IPS-NIHi7 (cell line): ENCODE measurements around the gene TSC22D1.

Experiments
- DNase-seq: peaks from one replicate; pipeline ENCODE4 v3.0.0; 2012; ENCODE audit warnings: mixed read lengths; ENCODE audit errors: extremely low spot score

TSC22D1 gene

DNA sequence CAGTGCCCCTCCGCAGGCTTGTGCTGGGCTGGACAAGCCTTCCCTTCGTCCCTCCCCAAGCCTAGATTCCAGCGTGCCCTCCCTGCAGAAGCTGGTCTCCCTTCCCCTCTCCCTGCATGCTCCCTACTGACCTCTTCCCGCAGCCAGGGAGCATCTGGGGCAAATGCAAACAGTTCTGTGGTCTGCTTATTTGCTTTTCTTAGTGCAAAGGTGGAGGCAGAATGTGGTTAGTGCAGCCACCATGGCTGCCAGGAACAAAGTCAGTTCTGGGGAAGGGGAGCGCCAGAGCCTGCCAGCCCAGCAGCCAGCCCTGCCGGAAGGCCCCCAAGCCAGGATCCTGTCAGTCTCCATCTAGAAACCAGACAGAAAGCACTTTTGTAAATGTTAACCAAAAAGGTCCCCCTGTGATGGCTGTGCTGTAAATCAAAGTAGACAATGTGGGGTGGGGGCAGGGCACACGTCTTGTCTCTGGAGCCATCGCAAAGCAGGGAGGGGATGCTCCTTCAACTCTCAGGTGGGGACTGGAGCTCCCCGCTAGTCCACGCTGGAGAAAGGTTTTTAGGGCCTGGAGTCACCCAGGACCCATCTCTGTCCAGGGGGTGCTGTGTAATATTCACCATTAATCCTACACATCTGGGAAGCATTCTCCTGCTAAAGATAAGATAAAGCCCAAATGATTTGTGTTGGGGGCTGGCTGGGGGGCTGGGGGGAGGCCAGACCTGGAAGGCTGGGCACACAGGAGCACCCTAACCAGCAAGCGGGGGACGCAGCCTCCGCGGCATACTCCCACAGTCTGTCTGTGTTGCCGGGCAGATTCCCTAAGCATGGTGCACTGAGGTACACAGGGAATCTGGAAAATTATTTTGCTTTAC lies 171.6 kb downstream of the TSC22D1 start:
- peak; percentile 58 for DNase-seq

DNA sequence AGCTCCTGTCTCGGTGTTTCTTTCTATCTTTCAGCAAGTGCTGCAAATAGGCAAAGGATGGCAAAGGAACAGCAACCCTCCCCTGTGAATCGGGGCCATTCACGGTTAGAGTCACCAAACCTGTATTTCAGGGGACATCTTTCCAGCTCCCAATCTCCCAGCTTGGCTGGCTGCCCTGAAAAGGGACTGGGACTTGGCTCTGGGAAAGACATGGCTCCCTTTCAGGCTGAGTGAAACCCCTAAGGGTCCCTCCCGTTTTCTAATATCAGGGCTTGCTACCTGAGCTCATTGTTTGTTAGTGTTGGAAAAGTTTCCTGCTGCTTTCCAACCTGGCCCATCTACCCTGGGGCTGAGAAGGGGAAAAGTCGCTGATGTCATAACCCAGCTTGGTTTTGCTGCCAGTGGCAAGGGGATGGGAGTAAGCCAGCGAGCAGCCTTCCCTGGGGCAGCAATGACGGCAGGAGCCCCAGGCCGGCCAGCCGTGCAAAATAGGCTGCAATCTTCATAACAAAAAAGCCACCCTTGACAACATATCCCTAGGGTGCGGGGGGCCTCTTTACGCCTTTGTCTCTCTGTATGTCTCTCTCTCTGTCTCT lies 172.6 kb downstream of the TSC22D1 start:
- peak; percentile 39 for DNase-seq

DNA sequence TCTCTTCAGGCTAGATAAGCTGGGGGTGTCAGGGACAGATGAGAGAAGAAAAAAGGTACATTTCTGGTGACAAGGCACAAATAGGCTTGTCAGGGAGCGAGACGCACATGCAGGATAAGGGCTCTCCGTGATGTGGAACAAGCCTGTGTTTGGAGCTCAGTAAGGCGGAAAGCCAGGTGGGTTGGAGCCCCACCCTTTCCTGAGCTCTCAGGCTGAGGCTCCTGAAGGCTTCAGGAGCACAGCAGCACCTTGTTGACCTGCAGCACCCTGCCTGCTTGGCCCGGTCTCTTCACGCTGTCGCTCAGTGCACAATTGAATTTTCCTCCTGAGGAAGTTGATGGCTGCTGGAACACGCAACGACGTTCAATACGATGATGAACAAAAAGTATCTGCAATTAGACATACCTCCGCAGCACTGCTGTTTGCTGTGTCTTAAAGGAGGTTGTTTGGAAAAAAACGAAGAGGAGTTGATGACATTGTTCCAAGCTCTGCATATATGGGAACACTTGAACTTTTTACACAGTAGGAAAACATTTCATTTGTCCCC lies 173.2 kb downstream of the TSC22D1 start:
- DNase-seq: no peak

DNA sequence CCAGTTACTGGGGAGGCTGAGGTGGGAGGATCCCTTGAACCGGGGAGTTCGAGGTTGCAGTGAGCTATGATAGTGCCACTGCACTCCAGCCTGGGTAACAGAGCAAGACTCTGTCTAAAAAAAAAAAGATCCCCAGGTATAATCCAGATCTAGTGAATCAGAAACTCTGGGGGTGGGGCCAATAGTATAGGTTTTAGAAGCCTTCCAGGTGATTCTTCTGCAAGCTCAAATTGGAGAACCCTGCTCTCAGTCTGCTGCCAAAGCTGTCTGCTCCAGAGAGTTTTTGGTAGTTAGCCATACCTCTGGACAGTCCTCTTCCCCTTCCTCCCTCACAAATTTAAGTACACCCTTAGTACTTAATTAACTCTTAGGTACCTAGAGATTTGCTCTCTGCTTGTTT lies 174.6 kb downstream of the TSC22D1 start:
- no peak for DNase-seq

DNA sequence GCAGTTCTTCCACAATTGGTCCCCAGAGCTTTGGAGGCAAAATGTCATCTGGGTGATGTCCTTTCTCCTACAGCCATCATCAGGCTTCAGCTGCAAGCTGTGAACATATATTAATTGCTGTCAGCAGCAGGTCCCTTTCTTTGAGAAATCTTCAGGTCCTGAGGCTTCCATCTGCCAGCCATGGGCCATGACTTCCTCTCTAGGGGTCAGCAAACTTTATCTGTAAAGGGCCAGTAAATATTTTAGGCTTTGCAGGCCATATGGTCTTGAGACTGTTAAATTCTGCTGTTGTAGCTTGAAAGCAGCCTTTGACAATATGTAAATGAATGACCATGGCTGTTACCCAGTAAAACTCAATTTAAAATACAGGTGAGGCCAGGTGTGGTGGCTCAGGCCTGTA lies 175.4 kb downstream of the TSC22D1 start:
- DNase-seq: no peak

DNA sequence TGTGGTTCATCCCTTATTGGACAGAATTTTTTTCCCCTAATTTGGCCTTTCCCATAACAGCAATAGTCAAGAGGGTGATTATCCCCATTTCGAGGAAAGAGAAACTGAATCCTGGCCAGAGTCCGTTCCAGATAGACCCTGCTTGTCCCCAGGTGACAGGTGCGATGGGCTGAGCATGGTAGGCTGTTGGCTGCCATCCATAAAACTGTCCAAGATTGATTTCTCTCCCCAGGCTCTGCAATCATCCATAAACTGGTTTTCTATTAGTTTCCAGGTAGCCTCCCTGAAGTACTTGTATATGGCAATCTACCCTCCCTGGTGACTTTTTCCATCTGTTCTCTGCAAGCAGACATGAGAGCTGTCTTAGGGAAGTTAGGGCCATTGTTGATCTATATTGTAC lies 177.1 kb downstream of the TSC22D1 start:
- DNase-seq: no peak

DNA sequence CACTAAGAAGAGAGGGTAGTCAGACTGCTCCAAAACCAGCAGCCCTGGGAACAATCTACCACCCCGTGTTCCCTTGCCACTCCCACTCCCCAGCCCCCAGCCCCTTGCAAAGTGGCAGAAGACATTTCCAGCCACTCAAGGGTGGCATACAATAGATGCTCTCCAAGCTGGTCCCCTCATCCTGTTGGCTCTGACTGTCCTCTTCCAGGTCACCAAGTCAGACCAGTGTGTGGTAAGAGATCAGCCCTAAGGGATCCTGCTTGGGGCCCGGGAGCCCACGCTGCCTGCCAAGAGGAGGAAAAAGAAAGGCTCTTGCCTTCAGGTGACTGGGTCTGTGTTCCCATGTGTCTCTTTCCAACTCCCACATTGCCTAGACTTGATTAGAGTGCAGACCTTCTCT lies 177.5 kb downstream of the TSC22D1 start:
- no peak for DNase-seq

DNA sequence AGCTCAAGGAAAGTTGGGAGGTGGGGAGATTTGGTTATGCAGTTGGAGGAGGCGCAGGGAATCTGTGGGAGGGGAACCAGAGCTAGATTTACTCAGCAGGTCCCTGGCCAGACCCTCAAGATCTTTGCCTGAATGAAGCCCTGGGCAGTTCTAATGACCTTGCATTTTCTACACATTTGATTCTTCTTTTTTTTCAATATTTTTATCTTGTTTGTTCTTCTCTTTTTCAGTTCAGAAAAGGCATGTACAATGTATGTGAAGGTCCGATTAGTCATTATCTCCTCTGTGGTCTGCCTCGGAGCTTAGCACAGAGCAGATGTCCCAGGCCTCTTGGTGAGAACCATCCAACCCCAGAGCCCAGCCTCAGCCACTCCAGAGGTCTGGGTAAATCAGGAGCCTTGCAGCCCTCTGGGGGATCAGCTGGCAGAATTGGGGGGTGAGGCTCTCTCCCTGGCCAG lies 178.3 kb downstream of the TSC22D1 start:
- no peak for DNase-seq

DNA sequence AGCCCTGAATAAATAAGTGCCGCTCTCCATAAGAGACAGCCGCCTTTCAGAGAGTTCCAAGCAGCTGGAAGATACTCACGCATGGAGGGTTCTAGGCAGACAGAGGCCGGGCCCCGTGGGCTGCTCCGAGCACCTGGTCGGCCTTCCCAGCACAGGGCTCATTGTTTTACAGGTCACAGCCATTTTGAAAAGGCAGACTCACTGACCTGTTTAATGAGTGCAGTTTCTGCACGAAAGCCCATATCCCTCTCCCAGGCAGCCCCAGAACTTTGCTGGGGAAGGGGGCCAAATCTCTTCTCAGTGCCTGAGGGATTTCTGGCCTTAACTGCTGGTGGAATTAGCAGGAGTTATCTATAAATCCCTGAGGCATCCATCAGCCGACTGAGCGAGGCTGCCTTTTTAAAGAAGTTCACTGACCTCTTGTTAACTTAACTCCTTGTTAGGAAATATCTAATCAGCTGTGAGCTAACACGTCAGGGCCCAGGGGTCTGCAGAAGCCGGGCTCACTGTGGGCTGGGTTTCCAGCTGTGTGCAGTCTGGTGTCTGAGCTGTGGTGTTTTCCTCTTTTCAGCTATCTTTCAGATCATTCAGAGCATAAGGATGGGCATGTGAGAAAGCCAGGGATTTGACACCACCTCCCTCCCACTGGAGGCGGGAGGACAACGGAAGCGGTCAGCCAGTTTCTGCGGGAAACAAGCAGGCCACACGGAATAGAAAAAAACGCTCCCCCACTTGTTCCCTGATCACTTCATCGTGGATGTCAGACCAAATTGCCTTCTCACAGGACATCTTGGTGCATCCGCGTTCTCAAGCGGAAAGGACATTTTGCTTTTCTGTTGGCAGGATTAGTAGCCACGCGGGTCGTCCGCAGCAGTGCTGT lies 179.2 kb downstream of the TSC22D1 start:
- peak; percentile 37 for DNase-seq

DNA sequence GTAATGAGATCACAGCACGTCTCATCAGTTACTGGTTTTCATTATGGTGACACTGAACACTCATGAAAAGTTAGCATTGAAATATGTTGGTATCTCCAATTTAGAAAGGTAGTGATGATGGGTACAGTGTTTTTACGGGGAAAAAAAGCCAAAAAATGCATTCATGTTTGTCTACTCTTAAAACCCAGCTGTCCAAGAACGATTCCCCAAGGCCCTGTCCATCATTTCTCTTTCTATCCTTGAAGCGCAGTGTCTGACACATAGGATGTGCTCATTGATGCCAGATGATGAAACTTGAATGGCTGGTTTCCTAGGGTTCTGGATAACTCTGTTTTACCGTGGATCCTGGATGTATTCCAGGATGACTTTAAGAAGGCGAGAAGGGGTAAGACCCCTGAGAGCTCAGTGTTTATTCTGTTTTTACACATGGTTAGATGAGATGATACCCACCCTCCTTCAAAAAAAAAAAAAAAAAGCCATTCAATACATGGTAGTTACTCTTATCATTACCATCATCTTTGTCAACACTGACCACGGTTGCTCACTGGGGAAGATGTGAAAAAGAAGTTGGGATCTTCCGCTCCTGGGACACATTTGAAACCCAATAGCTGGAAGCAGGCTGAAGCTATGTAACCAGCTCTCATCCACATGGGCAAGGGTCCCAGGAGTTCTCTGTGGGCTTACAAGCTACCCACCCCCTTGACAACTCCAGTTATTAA lies 180.0 kb downstream of the TSC22D1 start:
- no peak for DNase-seq

DNA sequence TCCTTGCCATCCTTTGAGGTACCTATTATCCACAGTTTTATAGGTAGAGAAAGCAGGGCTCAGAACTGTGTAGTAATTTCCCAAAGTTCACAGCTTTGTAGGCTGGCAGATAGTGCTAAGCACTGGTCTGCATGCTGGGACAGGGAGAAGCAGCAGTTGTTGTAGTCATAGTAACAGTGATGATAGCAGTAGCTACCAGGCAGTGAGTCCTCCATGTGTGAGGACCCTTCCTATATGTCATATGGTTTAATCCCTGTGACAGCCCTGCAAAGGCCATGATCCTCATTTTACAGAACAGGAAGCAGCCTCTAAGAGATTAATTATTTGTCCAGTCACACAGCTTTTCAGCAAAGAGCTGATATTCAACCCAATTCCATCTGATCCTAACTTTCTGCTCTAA lies 181.5 kb downstream of the TSC22D1 start:
- DNase-seq: no peak

DNA sequence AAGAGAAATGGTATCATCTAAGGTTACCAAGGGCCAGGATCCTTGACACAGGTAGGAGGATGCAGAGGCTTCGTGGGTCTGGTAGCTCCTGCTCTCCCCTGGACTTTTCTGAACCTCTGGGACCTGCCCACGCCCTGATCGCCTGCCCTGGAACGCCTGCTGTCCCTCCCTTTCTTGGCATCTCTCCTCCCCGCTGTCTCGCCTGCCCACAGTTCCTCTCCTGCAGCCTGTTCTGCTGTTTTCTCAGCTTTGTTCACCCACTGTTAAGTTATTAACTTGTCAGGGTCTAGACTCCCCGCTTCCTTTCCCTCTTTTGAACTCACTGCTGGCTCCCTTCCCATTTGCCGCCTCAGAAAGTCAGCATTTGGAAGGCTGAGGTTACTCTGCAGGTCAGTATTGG lies 182.7 kb downstream of the TSC22D1 start:
- no peak for DNase-seq

DNA sequence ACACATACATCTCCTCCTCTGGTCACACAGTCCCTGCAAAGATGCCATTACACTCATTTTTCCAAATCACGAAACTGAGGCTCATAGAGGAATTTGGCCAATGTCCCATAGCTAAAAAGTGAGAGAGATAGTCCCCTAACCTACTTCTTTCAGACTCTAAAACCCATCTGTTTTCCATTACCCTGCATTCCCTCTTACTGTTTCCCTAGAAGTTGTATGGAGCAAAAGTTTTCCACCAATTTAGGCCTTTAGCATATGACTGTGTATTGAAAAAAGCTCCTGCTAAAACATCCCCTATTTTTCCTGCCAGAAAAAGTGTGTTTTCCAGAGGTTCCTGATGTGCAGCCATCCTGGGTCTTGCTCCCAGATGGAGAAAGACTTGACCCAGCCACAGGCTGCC lies 186.3 kb downstream of the TSC22D1 start:
- no peak for DNase-seq

DNA sequence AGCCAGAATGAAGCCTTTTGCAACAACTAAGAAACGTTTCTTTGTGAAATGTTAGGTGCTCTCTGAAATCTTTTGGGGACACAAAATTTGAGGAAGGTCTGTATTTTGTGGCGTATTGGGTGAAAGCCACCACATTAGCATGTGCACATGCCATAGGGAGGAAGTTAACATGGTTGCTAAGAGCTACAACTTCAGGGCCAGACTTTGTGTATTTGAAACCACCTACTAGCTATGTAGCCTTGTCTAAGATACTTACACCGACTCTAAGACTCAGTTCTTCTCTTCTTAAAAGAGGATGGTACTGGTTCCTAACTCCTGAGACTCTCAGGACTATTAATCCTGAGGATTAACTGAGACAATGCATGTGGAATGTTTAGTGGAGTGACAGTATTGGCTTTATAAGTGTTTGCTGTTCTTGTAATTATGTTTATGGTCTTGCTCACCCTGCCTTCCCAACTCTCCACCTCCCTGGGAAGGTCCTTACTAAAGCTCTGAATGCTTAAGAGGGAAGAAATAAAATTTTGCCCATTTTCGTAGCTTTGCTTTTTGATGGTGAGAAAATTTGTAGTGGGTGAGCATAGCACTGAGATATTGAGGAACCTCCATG lies 187.0 kb downstream of the TSC22D1 start:
- no peak for DNase-seq

DNA sequence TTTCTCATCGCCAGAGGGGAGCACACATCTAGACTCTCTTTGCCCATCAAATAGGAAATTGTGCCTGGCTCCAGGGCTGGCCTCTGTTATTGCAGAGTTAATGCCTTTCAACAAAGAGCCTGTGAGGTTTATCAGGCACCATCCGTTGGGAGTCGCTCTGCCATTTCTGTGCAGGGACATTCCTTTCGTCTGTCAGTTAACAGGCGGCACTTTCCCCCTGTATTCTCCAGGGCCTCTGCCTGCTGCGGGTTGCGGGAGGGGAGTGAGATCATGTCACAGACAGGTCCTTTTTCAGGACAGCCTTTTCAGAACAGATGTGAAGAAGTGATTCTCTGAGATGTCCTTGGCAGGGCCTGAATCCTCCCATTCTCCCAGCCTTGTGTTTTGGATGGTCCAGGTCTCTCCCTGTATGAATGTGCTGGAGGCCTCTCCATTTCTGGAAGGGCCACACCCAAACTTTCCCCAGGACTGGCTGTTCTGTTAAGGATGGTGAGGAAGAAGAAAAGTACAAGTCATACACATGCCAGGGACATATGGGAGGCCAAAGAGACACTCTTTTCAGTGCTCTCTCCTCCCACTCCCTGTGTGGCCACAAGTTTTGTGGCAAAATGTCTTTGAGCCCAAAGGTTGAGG lies 187.6 kb downstream of the TSC22D1 start:
- DNase-seq: no peak

DNA sequence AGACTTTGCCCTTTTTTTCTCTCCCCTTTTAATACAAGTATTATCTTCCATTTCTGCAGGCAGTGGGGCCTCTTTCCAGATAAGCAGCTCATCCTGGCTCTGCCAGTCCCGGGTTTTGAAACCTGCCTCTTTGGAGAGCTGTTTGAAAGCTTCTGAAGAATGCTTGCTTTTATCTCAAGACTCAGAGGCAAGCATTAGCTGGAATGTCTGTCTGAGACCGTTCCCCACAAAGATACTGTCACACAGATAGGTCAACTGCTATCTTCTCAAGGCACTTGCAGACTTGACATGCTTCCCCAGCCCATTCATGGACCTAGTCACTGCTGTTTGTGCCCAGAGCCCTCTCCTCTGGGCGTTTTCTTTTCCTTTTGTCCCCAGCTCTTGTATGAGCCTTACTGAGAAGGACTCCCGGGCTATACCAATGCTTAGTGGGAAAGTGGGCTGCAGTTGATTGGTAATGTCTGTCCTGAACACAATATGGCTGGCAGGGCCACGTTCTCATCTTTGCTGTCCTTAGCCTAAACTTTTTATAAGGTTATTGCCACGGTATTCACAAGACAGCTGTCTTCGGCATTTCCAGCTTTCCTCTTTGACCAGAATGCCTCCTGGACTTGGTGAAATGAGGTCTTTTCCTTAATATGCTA lies 189.1 kb downstream of the TSC22D1 start:
- no peak for DNase-seq

DNA sequence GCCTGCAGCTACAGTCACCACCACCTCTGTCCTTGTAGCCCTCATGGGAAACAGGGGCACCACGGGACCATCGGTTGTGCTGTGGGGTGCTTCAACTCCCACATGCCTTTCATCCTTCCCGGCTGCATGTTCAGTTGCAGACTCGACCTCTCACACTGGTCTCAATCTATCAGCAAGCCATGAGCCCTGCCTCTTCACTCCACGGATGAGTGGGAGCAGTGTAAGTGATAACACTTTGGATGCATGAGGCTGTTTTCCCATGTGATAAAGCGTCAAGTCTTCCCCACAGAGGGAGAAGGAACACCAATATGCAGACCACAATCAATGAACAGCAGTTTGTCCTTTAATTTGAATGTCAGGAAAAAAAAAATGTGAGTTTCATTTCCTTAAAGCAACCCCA lies 190.3 kb downstream of the TSC22D1 start:
- DNase-seq: no peak

DNA sequence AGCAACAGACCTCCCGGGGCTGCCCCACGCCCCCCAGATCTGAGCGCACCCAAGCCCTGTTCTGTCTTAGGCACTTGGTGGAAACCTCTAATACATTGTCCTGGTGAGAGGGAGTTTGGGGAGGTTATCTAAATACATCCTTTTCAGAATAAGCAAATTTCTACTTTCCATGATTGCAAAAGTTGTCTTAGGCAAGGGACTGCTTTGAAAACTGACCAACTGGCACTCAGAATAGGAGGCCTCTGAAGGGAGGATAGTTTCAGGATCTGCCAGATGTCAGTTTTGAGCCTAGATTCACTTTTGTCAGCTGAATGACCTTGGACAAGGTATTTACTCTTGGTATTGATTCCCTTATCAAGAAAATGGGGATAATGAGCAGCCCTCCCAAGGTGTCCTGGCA lies 190.7 kb downstream of the TSC22D1 start:
- no peak for DNase-seq

DNA sequence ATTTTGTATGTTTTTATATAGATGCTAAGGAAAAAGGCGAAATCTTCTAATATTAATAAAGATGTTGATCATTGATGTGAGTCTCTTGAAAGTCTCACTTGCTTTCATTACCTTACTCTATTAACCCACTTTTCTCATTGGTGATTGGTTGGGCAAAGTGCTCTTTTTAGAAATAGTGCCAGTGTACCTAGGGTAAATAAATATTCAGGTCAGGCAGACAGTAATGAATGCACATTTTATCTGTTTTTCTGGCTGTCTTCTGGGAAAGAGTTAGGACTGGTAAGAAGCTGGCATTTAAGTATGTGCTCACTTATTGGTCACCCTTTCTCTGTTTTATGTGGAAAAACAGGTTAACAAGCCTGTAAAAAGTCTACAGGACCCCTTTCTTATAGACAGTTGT lies 191.4 kb downstream of the TSC22D1 start:
- DNase-seq: no peak

DNA sequence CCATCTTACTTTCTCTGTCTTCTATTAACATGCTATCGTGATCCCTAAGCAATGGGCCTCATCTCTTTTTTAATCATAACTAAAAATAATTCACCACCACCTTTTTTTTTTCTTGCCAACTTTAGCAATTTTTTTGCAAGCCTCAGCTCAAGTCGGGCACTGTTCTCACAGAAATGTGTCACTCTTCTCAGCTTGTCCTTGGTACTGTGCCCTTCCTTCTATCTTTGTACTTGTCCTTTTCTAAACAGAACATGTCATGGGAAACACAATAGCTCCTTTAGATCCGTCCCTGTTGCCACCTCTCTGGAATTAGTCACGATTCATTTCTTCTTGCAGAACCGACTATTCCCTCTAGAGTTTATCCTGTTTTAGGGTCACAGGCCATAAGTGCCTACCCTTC lies 192.2 kb downstream of the TSC22D1 start:
- no peak for DNase-seq
